SU-DHL-6 (cell line): Measurements from ENCODE around the gene TMEM45B.

Experiments used
- H2AFZ ChIP-seq: fragments of 200-600 bp; sonication (generic); 2 replicates; pipeline ENCODE4 v1.6.1; 2014; ENCODE audit warnings: low read depth, mild to moderate bottlenecking, moderate library complexity, mixed read lengths, antibody characterized with exemption, low read length; ENCODE audit not compliant: severe bottlenecking
- H3F3A ChIP-seq: fragments of 200-600 bp; shearing (Covaris generic); 2 replicates; pipeline ENCODE4 v1.6.0; 2016; ENCODE audit warnings: antibody characterized with exemption, mild to moderate bottlenecking; ENCODE audit not compliant: insufficient read depth
- H3K27ac ChIP-seq: fragments of 200-600 bp; sonication (generic); 2 replicates; pipeline ENCODE4 v1.5.1; 2016; ENCODE audit warnings: low read depth, mild to moderate bottlenecking, low read length, moderate library complexity, mixed read lengths
- H3K27me3 ChIP-seq: fragments of 200-600 bp; sonication (generic), shearing (Covaris generic); 2 replicates; pipeline ENCODE4 v1.6.0; 2014; ENCODE audit warnings: mild to moderate bottlenecking, low read length
- H3K36me3 ChIP-seq: fragments of 200-600 bp; sonication (generic); 2 replicates; pipeline ENCODE4 v1.6.1; 2014; ENCODE audit warnings: mild to moderate bottlenecking, low read length, mixed read lengths
- H3K4me2 ChIP-seq: fragments of 300-600, 200-600 bp; shearing (Covaris generic), sonication (generic); 2 replicates; pipeline ENCODE4 v1.6.0; 2014; ENCODE audit warnings: low read length, low read depth, mild to moderate bottlenecking; ENCODE audit not compliant: poor library complexity, severe bottlenecking
- H3K4me3 ChIP-seq: fragments of 200-600 bp; sonication (generic); 2 replicates; pipeline ENCODE4 v1.5.1; 2014; ENCODE audit warnings: antibody characterized with exemption, low read length, mild to moderate bottlenecking, mixed read lengths; ENCODE audit not compliant: insufficient read depth, poor library complexity, severe bottlenecking
- H3K79me2 ChIP-seq: fragments of 200-600 bp; sonication (generic); 2 replicates; pipeline ENCODE4 v1.6.1; 2014; ENCODE audit warnings: mild to moderate bottlenecking, low read length, moderate library complexity; ENCODE audit not compliant: insufficient read depth
- H3K9ac ChIP-seq: fragments of 200-600 bp; sonication (generic); 2 replicates; pipeline ENCODE4 v1.7.0; 2014; ENCODE audit warnings: mild to moderate bottlenecking, low read length
- H3K9me2 ChIP-seq: fragments of 200-600 bp; sonication (generic); replicated peaks from 2 replicates; pipeline ENCODE4 v1.6.1; 2014; ENCODE audit warnings: low read length; ENCODE audit not compliant: insufficient read depth
- H3K9me3 ChIP-seq: fragments of 200-600 bp; sonication (generic); 2 replicates; pipeline ENCODE4 v1.6.1; 2014; ENCODE audit warnings: low read length, mixed read lengths; ENCODE audit not compliant: insufficient read depth
- H4K20me1 ChIP-seq: fragments of 200-600 bp; sonication (generic); 2 replicates; pipeline ENCODE4 v1.6.1; 2014; ENCODE audit warnings: low read depth, mild to moderate bottlenecking, antibody characterized with exemption, low read length, moderate library complexity, mixed read lengths
- CTCF ChIP-seq: fragments of 200-600 bp; sonication (generic); IDR thresholded peaks from one replicate; pipeline ENCODE4 v1.5.1; 2017; ENCODE audit warnings: antibody characterized with exemption, mild to moderate bottlenecking, low read length, moderate library complexity; ENCODE audit not compliant: insufficient read depth, poor library complexity, severe bottlenecking
- EZH2phosphoT487 ChIP-seq: fragments of 200-600 bp; sonication (generic), shearing (Covaris generic); conservative IDR thresholded peaks from 2 replicates; pipeline ENCODE4 v1.6.1; 2018; ENCODE audit warnings: mild to moderate bottlenecking, antibody characterized with exemption, low read length, moderate library complexity, mixed read lengths

Gene TMEM45B

DNA sequence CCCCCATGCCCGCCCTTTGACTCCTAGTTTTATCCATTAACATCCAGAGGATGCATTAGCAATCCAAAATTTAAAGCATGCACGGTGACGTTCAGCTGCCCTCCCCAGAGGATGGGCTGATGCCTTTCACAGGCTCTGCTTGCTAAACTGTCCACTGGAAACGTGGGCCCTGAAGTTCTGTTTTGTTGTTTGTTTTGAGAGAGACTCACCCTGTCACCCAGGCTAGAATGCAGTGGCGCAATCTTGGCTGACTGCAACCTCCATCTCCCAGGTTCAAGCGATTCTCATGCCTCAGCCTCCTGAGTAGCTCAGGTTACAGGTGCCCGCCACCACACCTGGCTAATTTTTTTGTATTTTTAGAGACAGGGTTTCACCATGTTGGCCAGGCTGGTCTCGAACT, 40.4 kb downstream of the TMEM45B start:
- TF ChIP-seq CTCF (no peak), EZH2phosphoT487 (no peak)

GRCh38 chr11:129861702-129862522, 46.3 kb downstream of the TMEM45B start:
- no peak overlapping the region for H2AFZ ChIP-seq
- H3K79me2 ChIP-seq, result no peaks in the 10 kb centered on the region
- H3K9me2 ChIP-seq, result no peaks in the 10 kb centered on the region
- H4K20me1 ChIP-seq, result no peaks in the 10 kb centered on the region
- H3K36me3 ChIP-seq, result no peaks in the 10 kb centered on the region
- H3K4me3 ChIP-seq, result no peak overlapping the region
- no peak overlapping the region for H3K4me2 ChIP-seq
- no peaks in the 10 kb centered on the region for H3F3A ChIP-seq
- no peaks in the 10 kb centered on the region for H3K27me3 ChIP-seq
- H3K9ac ChIP-seq, result no peak overlapping the region
- H3K9me3 ChIP-seq, result no peaks in the 10 kb centered on the region
- TF ChIP-seq EZH2phosphoT487 (no peak), CTCF (no peak)
- no peak overlapping the region for H3K27ac ChIP-seq

More for the DNA sequence above, 40.4 kb downstream of the TMEM45B start:
- Histone ChIP-seq H2AFZ (no peak overlapping the region), H3K79me2 (no peaks in the 10 kb centered on the region), H3K9me2 (no peaks in the 10 kb centered on the region), H3K4me2 (no peak overlapping the region), H3F3A (no peaks in the 10 kb centered on the region), H3K9ac (no peak overlapping the region), H3K27me3 (no peaks in the 10 kb centered on the region), H3K9me3 (no peaks in the 10 kb centered on the region), H3K36me3 (no peaks in the 10 kb centered on the region), H3K4me3 (no peak overlapping the region), H4K20me1 (no peaks in the 10 kb centered on the region), H3K27ac (no peak overlapping the region)

GRCh38 chr11:129864811-129865210, 49.2 kb downstream of the TMEM45B start:
- Histone ChIP-seq H4K20me1 (no peaks in the 10 kb centered on the region), H3K9me3 (no peaks in the 10 kb centered on the region), H3K9ac (no peak overlapping the region), H3K4me2 (no peak overlapping the region), H3K36me3 (no peaks in the 10 kb centered on the region), H3K79me2 (no peaks in the 10 kb centered on the region), H3K4me3 (no peak overlapping the region), H3K9me2 (no peaks in the 10 kb centered on the region), H3K27me3 (no peaks in the 10 kb centered on the region), H2AFZ (no peak overlapping the region), H3F3A (no peaks in the 10 kb centered on the region), H3K27ac (no peak overlapping the region)
- TF ChIP-seq CTCF (no peak), EZH2phosphoT487 (no peak)
